ENCODE data around the gene OMA1.
"Not testable (repeated sequence)": the region's sequence is repeated elsewhere in the genome, so short reads cannot be mapped to it uniquely, and the experiment has no call there.

OMA1 gene

DNA sequence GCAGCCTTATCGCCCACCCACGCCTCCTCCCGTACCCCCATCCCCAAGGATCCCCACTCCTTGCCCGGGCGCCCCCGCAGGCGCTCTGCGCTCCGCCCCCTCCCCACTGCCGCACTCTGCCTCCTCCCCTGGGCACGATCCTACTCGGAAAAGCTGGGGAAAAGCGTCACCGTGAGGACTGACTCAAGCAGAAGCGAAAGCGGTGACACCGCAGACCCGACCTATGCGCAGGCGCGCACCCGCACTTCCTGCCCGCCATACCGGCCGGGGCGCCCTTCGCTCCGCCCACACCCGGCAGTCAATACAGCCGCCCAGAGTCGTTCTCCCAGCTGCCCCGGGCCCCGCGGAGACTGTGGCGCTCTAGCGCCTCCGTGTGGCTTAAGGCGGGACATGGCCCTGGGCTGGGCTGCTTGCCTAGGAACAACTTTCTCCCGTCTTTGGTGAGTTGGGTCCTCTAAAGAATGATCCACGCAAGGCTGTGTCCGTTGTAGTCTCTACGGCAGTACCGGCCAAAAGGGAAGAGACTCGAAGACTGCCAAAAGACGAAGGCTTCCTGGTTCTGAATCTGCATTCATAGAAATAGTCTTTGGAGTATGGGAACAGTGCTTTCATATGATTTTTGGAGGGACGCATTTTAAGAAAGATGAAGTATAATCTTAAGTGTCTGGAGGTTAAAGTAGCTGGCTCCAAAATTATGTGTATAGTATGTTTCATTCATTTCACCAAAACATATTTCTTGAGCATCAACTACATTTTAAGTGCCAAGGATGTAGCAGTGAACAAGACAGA is at the start of gene OMA1:
OMA1 (minus strand) TSS at position 207 of the 789 bp plus-strand sequence. CDS start 7,432 bp downstream, outside the sequence.
- peak; percentile 91 to 93 for DNase-seq (ENCODE audit: low read depth in 2 of 2)

DNA sequence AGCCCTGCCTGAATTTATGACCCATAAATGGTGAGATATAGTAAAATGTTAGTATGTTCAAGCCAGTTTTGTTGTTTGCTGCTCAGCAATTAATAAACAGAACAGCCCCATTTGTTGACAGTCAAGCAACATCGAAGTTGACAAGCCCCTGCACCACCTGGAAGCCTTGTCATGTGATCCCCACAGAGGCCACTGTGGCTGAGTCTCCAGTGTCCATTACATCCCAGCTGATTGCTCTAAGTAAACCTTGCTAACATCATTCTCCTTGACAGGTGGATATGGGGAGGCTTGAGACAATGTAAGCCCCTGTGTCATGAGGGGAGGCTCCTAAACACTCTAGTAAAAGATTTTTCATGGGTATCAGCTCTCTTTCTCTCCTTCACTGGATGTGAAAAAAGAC is 48.0 kb upstream of the OMA1 start:
- DNase-seq (ENCODE audit: low read depth in 2 of 2) = no peak

DNA sequence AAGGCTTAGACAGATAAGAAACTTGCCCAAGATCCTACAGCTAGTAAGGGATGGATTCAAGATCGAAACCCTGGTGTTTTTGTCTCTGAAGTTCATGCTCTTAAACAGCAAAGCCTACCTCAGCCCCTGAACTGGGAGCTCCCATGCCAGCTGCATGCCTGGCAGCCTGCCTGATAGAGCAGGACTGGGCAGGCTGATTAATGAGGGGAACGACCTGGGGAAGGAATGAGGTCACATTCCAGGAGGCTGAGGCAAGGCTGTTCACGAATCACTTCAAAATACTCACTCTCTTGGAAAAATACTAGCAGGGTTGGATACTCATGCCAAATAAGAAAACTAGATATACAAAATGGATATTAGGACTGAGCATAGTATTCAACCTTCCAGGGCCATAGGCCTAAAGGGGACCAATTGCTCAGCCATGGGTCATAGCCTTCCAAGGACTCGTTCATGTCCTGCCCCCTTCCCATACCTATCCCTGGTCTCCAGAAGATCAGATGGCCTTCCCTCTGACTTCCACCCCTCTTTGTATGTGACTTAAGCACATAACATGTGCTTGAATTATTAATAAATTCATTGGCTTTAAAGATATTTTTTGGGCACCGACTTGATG is 46.1 kb upstream of the OMA1 start:
- DNase-seq (ENCODE audit: low read depth in 2 of 2) = peak; percentile 63 to 68

DNA sequence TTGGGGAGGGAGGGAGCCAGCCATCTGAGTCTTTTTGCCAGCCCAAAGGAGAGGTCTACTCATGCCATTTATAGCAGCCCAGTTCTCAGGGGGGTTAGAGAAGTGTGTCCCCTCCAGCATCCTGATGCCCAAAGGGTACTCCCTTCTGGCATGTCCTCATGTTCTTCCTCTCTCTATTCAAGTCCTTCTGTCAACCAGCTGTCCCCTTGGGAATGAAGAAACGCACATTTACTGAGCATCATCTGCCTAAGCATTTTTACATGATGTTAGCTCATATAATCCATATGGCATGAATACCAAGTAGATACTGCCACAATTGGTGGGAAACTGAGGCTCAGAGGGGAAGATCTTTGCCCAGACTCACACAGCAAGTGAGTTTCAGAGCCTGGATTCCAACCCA is 45.3 kb upstream of the OMA1 start:
- no peak for DNase-seq (ENCODE audit: low read depth in 2 of 2)

DNA sequence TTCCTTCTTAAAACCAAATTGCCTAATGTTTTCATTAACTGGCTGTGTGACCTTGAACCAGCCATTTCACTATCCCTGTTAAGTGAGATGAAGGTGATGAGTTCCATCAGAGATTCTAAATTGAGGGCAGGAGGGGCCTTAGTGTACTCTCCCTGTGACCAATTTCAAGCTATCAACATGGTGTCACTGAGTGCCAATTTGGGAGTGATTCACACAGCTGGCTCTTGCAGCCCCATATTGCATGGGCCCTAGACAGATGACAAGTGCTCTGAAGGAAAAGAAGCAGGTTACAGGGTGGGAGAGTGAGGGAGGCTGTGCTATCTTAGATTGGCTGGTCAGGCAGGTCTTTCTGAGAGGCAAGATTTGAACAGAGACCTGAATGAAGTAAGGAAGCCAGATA is 43.5 kb upstream of the OMA1 start:
- no peak for DNase-seq (ENCODE audit: low read depth in 2 of 2)

DNA sequence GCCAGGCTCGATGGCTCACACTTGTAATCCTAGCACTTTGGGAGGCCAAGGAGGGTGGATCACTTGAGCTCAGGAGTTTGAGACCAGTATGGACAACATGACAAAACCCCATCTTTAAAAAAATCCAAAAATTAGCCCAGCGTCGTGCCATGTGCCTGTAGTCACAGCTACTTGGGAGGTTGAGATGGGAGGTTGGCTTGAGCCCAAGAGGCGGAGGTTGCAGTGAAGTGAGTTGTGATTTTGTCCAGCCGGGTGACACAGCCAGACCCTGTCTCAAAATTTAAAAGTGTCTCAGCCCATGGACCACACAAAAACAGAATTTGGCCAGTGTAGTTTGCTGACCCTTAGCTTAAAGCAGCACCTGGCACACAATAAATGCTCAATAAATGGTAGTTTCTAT is 41.9 kb upstream of the OMA1 start:
- DNase-seq (ENCODE audit: low read depth in 2 of 2) = no peak

DNA sequence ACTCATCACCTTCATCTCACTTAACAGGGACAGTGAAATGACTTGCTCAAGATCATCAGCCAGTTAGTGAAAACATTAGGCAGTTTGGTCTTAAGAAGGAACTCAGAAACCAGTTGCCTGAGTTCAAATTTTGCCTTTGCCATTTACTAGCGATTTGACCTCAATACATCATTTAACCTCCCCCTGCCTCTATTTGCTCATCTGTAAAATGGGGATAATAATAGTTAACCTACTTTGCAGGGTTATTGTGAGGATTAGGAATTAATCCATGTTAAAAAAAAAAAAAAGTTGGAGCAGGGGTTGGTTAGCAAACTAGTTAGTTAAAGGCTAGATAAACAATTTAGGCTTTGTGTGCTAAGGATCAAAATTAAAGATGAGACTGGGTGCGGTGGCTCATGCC is 41.1 kb upstream of the OMA1 start:
- DNase-seq (ENCODE audit: low read depth in 2 of 2) = no peak

DNA sequence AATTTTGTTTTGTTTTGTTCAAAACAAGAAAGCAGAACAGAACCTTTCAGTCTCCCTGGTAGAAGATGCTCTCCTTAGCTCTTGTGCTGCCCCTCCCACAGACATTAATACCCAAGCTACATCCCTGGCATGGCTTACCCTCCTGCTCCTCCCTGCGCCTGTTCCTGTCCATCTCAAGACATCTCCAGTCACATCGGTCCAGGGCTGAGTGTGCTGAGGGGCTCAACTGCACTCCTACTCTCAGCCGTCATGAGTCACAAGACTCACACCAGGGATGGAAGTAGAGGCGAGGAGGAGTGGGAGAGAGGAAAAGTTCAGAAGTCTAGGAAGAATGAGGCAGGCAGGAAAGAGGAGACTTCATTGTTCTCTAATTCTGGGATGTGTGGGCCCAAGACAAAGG is 39.7 kb upstream of the OMA1 start:
- no peak for DNase-seq (ENCODE audit: low read depth in 2 of 2)

DNA sequence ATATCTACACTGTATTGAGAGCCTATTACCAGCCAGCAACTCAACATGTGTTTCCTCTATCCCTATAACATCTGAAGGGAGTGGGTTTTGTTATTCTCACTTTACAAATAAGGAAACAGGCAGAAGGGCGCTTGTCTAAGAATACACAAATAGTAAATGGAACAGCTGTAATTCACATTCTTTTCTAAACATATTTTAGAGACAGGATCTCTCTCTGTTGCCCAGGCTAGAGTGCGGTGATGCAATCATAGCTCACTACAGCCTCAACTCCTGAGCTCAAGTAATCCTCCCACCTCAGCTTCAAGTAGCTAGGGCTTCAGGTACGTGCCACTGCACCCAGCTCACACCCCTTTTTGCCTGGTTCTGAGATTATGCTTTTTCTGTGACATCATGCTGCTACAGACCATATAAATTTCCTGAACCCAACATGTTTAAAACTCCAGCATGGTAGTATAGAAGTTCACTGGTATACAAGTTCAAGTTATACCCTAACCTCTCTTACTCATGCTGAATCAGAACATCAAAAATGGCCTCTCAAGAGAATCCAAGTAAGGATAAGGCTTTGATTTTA is 39.1 kb upstream of the OMA1 start:
- peak; percentile 24 to 40 for DNase-seq (ENCODE audit: low read depth in 2 of 2)

DNA sequence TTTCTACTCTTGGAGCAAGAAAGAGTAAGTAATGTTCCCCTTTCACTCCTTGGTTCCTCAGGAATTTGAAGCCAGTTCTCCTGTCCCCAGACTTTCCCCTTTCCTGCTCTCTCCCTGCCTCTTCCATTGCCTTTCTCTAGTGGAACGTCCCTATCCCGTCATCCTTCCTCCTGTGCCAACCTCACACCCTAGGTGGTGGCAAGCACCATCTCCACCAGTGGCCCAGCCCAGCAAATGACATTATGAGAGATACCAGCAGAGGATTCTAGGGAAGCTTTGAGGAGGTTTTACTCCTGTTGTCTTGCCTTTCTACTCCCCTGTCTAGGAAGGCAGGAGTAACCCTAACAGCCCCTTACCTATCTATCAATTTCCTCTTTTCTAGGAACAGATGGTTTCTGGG is 38.6 kb upstream of the OMA1 start:
- no peak for DNase-seq (ENCODE audit: low read depth in 2 of 2)

DNA sequence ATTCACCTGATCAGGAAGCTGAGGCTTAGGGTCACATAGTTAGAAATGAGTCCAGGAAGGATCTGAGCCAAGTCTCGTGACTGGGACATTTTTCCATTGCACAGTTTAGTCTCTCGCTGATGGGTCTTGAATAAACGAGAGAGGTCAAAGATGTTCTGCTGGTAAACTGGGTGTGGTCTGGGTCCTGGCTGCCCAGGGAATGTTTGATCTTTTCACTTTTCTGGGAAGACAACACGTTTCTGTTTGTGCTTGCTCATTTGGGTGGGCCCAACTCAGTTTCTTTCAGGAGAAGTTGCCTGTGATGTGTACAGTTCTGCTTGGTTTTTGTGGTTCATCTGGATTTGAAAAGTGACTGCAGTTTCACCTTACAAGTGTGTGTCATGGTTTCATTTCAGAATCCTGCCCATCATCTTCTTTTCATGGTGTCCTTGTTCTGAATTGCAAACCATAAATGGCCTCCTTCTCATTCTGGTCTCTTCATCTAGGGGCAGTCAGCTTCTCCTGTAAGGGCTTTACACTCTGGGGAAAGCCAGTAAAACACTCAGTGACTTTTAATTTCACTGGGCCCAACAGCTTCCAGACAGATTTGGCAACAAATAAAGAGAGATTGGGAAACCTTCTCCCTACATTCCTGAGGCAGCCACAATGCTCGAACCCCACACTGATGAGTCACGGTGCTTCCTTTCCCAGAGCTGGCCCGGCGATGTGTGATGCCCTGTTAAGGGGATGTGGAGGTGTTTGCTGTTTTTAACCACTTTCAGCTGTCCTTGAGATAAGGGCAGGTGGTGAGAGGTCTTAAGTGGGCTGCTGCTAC is 37.8 kb upstream of the OMA1 start:
- DNase-seq (ENCODE audit: low read depth in 2 of 2) = peak; percentile 96

DNA sequence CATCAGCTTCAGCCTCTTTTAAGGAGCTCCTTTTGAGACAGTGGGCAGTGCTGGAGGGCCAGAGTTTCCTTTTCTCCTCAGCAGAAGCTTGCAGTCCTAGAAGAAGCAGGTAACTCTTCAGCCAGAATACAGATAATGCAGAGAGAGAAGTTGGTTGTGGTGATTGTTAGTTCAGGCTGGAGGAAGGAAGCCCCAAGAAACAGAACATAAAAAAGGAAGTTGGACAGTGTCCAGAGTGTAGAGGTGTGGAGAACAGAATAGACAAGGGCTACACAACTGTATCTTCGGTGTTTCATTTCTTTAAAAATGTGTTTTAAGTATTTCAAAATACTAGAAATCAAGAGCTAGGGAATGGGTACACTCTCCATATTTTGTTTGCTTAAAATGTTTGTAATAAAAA is 37.0 kb upstream of the OMA1 start:
- DNase-seq (ENCODE audit: low read depth in 2 of 2) = no peak

DNA sequence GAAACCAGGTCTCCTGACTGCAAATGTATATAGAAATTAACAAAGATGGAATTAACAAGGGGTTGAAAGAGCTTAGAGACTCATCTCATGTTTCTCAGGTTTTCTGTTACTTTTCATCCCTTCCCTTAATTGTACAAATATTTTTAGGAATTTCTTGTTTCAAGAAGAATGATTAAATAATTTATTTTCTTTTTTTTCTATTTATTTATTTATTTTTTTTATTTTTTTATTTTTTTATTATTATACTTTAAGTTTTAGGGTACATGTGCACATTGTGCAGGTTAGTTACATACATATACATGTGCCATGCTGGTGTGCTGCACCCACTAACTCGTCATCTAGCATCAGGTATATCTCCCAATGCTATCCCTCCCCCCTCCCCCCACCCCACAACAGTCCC is 35.6 kb upstream of the OMA1 start:
- not testable (repeated sequence) for DNase-seq (ENCODE audit: low read depth in 2 of 2)

DNA sequence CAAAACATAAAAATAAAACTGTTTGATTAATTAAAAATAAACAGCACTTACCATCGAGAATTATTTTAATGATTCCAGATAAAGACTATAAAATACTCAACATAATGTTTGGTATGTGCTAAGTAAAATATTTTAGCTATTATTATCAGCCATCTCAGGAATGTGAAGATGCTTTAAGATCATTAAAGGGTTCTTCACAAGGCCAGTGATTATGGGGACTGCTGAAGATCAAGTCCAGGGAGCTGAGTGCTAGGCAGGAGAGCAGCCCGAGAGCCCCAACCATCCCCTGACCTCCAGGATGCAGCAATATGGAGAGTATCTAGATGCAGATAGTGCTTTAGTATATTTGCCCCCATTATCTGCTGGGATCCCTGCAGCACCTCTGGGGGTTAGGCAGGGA is 35.1 kb upstream of the OMA1 start:
- no peak for DNase-seq (ENCODE audit: low read depth in 2 of 2)

DNA sequence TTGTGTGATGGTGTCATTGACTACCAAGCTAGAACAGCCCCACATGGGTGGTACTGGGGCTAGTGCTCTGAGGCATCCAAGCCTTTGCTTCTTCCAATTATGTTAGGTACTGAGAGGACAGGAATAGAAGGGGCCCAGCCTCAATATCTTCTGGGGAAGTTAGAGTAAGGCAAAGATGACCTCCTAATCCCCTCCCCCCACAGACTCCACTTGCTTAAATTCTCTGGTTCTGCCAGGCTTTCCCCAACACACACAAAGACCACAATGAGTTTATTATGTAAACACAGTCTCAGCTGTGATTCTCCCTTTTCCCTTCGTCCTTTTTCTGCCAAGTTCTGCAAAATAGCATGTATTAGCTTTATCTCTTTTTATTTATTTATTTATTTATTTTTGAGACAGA is 33.7 kb upstream of the OMA1 start:
- no peak for DNase-seq (ENCODE audit: low read depth in 2 of 2)

DNA sequence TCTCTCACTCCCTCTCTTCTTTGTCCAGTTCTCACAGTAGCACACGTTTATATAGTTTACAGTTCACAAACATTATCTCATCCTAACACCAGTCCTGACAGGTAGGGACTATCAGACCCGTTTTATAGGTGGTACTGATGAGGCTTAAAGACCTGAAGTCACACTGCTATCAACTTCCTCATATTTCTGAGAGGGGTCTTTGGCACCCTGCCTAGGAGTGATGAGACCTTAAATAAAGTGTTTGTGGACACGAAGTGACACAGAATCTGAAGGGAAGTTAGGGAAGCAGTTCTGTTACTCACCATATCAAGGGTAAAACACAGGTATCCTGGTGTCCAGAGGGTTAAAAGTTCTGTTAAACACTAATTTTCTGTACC is 31.1 kb upstream of the OMA1 start:
- no peak for DNase-seq (ENCODE audit: low read depth in 2 of 2)

DNA sequence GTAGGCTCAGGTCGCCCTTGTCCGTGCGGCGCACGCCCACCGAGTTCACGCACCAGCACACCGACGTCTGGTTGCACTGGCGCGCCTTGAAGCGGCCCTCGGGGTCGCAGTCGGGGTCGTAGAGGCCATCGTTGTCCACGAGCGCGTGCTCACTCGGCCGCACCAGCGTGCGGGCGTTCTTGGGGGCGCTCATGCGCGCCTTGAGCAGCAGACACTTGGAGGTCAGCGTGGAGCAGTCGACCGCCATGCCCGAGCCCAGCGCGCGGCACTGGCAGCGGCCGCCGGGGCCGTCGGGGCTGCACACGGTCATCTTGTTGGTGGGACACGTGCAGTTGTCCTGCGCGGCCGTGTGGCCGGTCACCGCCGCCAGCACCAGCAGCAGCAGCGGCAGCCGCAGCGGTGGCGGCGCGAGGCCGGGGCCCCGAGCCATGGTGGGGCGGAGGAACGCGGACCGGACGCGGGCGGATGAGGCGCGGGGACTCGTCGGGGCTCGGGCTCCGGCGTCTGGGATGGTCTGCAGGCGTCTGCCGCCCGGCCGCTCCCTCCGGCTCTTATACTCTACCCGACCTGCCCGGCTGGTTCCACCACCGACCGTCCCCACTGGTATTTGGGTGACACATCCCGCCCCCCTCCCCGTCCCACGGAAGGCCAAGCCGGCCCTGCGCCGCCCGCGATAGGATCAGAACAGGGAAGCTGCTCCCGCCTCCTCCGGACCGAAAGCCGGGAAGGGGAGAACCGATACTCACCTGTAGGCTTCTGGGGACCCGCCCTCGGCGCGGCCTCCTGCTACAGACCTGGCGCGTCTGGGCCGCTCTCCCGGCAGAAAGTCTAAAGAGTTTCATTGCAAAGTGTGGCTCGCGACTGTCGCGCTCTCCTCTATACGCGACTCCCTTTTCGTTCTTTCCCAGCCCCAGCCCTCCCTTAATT is 30.5 kb upstream of the OMA1 start, which contains the start of gene TACSTD2:
TACSTD2 (minus strand) TSS at position 526 of the 927 bp plus-strand sequence; CDS start at position 430, 96 bp downstream.
- no peak for DNase-seq (ENCODE audit: low read depth in 2 of 2)

DNA sequence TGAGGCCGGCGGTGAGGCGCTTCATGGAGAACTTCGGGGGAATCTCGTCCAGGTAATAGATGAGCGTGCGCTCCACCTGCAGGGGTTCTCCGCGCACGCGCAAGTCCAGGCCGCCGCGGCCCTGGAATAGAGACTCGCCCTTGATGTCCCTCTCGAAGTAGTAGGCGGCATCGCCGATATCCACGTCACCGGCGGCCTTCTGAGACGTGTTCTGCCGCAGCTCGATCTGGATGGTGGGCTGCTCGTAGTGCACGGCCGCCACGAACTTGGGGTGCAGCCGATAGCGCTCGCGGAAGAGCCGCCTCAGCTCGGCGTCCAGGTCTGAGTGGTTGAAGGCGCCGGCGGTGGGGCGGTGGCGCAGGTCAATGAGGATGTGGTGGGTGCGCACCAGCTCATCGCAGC is 29.8 kb upstream of the OMA1 start:
- no peak for DNase-seq (ENCODE audit: low read depth in 2 of 2)

DNA sequence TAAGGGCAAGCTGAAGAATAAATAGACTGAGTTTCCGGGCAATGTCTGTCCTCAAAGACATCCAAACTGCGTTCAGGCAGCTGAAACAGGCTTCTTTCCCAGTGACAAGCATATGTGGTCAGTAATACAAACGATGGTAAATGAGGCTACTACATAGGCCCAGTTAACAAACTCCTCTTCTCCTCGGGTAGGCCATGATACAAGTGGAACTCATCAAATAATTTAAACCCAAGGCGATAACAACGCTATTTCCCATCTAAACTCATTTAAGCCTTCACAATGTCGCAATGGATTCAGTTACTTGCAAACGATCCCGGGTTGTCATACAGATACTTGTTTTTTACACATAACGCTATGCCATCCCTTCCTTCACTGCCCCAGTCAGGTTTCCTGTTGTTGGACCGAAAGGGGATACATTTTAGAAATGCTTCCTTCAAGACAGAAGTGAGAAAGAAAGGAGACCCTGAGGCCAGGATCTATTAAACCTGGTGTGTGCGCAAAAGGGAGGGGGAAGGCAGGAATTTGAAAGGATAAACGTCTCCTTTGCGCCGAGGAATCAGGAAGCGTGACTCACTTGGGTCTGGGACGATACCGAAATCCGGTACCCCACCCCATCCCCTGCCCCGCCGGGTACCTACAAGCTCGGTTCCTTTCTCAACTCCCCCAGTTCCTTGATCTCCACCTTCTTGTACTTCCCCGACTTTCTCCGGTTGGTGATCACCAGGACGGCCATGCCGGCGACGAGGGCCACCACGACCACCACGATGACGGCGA is 29.2 kb upstream of the OMA1 start:
- DNase-seq (ENCODE audit: low read depth in 2 of 2) = no peak

DNA sequence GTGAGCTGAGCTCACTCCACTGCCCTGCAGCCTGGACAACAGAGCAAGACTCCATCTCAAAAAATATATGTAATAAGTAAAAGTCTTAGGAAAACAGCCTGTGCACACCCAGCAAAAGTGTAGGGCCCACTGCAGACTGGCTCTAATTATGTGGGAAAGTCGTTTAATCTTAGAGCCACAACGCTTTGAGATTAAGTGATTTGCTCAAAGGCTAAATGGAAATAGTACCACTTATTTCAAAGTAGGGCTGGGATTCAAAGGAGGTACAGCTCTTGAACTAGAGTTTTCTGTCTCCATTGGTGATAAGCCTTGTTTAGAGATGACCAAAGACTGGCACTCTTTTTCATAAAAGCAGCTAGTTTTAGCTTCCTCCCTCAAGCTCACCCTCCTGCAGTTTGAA is 28.3 kb upstream of the OMA1 start:
- no peak for DNase-seq (ENCODE audit: low read depth in 2 of 2)

Measured in fibroblast of skin of left quadriceps (primary cell).